CD14-positive monocyte (primary cell): ENCODE results near the gene CFAP299. TPM values are rescaled to one million over a fixed set of nuclear protein-coding genes. Genes with fewer than 3 reads are reported as not detected.

Experiments used
- DNase-seq, 3 donors: peaks; one replicate each; pipeline ENCODE4 v3.0.0-alpha.2; 2011 to 2022
- H2AFZ ChIP-seq: 2 replicates; pipeline ENCODE4 v1.6.0; 2012; ENCODE audit warnings: mild to moderate bottlenecking, low read depth, low read length, inconsistent platforms; ENCODE audit not compliant: insufficient read depth, poor library complexity, severe bottlenecking
- H3K27ac ChIP-seq, 2 donors: 1 replicate in 1 of 2; 2 replicates in 1 of 2; pipeline ENCODE4 v1.5.1; 2012 to 2013; ENCODE audit warnings: low read length in 2 of 2, control low read depth in 1 of 2, inconsistent platforms in 1 of 2, low read depth in 1 of 2, mild to moderate bottlenecking in 1 of 2
- H3K27me3 ChIP-seq, 2 donors: one replicate each; pipeline versions ENCODE4 v1.6.0 to v1.6.1; 2011 to 2013; ENCODE audit warnings: low read length in 2 of 2; ENCODE audit not compliant: control insufficient read depth in 2 of 2, insufficient read depth in 2 of 2
- H3K36me3 ChIP-seq, 2 donors: replicated peaks in 1 of 2; 1 replicate in 1 of 2; 2 replicates in 1 of 2; pipeline versions ENCODE4 v1.5.1 to v1.6.1; 2012 to 2013; ENCODE audit warnings: low read length in 2 of 2, control low read depth in 1 of 2, inconsistent platforms in 1 of 2, mild to moderate bottlenecking in 1 of 2; ENCODE audit not compliant: insufficient read depth in 2 of 2, control insufficient read depth in 1 of 2
- H3K4me1 ChIP-seq, 2 donors: 1 replicate in 1 of 2; 2 replicates in 1 of 2; pipeline versions ENCODE4 v1.5.1 to v1.6.1; 2012 to 2013; ENCODE audit warnings: low read length in 2 of 2, control low read depth in 1 of 2, inconsistent platforms in 1 of 2, mild to moderate bottlenecking in 1 of 2, moderate library complexity in 1 of 2; ENCODE audit not compliant: insufficient read depth in 2 of 2, control insufficient read depth in 1 of 2
- H3K4me2 ChIP-seq: replicated peaks from 2 replicates; pipeline ENCODE3; 2012; ENCODE audit warnings: low read length, moderate library complexity, mild to moderate bottlenecking; ENCODE audit not compliant: poor library complexity, severe bottlenecking; ENCODE audit errors: extremely low read depth
- H3K4me3 ChIP-seq, 3 experiments: fragments of 200-600 bp in 1 of 3; sonication (generic) in 1 of 3; replicated peaks in 1 of 3; 1 replicate in 2 of 3; 2 replicates in 1 of 3; pipeline ENCODE4 v1.5.1; 2011 to 2013; ENCODE audit warnings: low read length in 3 of 3, mild to moderate bottlenecking in 3 of 3, control low read depth in 2 of 3, low read depth in 2 of 3, inconsistent platforms in 1 of 3, moderate library complexity in 1 of 3
- H3K79me2 ChIP-seq: 2 replicates; pipeline ENCODE4 v1.6.0; 2012; ENCODE audit warnings: mild to moderate bottlenecking, control low read depth, inconsistent platforms, low read length, moderate library complexity; ENCODE audit not compliant: insufficient read depth
- H3K9ac ChIP-seq: 2 replicates; pipeline ENCODE4 v1.6.0; 2017; ENCODE audit warnings: low read length, mild to moderate bottlenecking; ENCODE audit not compliant: insufficient read depth, poor library complexity, severe bottlenecking
- H3K9me3 ChIP-seq, 2 donors: replicated peaks in 1 of 2; 1 replicate in 1 of 2; 2 replicates in 1 of 2; pipeline versions ENCODE4 v1.5.1 to v1.6.1; 2012 to 2013; ENCODE audit warnings: low read length in 2 of 2, control low read depth in 1 of 2; ENCODE audit not compliant: control insufficient read depth in 1 of 2, insufficient read depth in 1 of 2
- H4K20me1 ChIP-seq: 2 replicates; pipeline ENCODE4 v1.6.0; 2012; ENCODE audit warnings: mild to moderate bottlenecking, low read length, control low read depth, moderate library complexity; ENCODE audit not compliant: insufficient read depth
- H3K27ac Mint-ChIP-seq, 7 donors: one replicate each; pipeline ENCODE4 v1.8.0; 2020; ENCODE audit warnings: mild to moderate bottlenecking in 7 of 7, mixed read lengths in 7 of 7, moderate library complexity in 6 of 7, inconsistent platforms in 2 of 7
- H3K27me3 Mint-ChIP-seq, 3 donors: one replicate each; pipeline ENCODE4 v1.8.0; 2021 to 2022; ENCODE audit warnings: low read depth in 3 of 3, mild to moderate bottlenecking in 3 of 3, mixed read lengths in 3 of 3, moderate library complexity in 3 of 3, inconsistent platforms in 1 of 3
- H3K36me3 Mint-ChIP-seq, 2 donors: one replicate each; pipeline ENCODE4 v1.8.0; 2020; ENCODE audit warnings: mixed read lengths in 2 of 2, inconsistent platforms in 1 of 2, mild to moderate bottlenecking in 1 of 2
- H3K4me1 Mint-ChIP-seq: one replicate; pipeline ENCODE4 v1.8.0; 2020; ENCODE audit warnings: mild to moderate bottlenecking, mixed read lengths
- H3K4me3 Mint-ChIP-seq, 2 donors: one replicate each; pipeline ENCODE4 v1.8.0; 2020; ENCODE audit warnings: mild to moderate bottlenecking in 2 of 2, mixed read lengths in 2 of 2, moderate library complexity in 1 of 2
- H3K9me3 Mint-ChIP-seq, 7 donors: one replicate each; pipeline ENCODE4 v1.8.0; 2020 to 2022; ENCODE audit warnings: mixed read lengths in 7 of 7, mild to moderate bottlenecking in 6 of 7, moderate library complexity in 6 of 7, inconsistent platforms in 2 of 7
- CTCF ChIP-seq: fragments of 200-600 bp; IDR thresholded peaks from one replicate; pipeline ENCODE4 v1.8.0; 2022; ENCODE audit warnings: antibody characterized with exemption, mild to moderate bottlenecking
- WGBS: methylation state at CpG from one replicate; pipeline ENCODE4 v1.1.5; 2013; ENCODE audit warnings: missing lambda C conversion rate; ENCODE audit not compliant: insufficient coverage; 5-methylcytosine and 5-hydroxymethylcytosine counted together
- intact Hi-C, 2 donors: fragments of 100-400 bp; cut with micrococcal nuclease; formaldehyde crosslinking; loops; one replicate each; pipeline versions ENCODE4 v1.15.0 to v1.15.1; 2023
- polyA plus RNA-seq, 3 donors: library from polyadenylated mRNA; depleted of rRNA in 1 of 3; unstranded in 2 of 3; stranded (reverse) in 1 of 3; fragments of 300-500 nt in 2 of 3; fragments of >200 nt in 1 of 3; fragmentation: Illumina TruSeq in 2 of 3; gene quantifications; 1 replicate in 2 of 3; 2 replicates in 1 of 3; pipeline ENCODE4 v1.2.3, GENCODE V29; 2012 to 2021

Gene CFAP299
- polyA plus RNA-seq, 3 donors = not detected

DNA sequence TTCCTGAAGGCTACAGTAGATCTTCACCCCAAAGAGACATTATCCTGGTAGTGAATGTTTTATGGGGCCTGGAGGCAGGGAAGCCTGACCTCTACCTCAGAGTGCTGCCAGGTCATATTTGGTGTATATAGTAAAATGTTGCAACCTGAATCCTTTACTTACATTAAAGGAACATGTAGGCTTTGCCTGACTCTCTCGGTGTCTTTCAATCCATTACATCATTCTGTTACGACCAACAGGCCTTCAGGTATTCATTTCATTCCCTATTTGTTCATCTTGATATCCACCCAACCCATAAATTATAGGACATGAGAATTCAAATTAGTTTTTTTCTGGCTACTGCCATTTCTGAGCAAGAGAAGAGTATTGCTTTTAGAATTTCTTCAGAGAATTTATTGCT lies 116.5 kb downstream of the CFAP299 start:
- no peak overlapping the region for H3K27ac ChIP-seq
- no peaks in the 10 kb centered on the region for H3K36me3 ChIP-seq
- DNase-seq = no peak
- Mint-ChIP-seq H3K4me1 (no peaks in the 10 kb centered on the region), H3K27me3 (peaks cover 0 to 2% (median 0%) of the 10 kb centered on the region in 3 donors), H3K27ac (no peak overlapping the region), H3K9me3 (peaks cover 0 to 8% (median 5%) of the 10 kb centered on the region in 7 donors), H3K36me3 (no peaks in the 10 kb centered on the region), H3K4me3 (no peak overlapping the region)
- no peaks in the 10 kb centered on the region for H3K4me1 ChIP-seq
- no peaks in the 10 kb centered on the region for H4K20me1 ChIP-seq
- no peak overlapping the region for H3K9ac ChIP-seq
- H2AFZ ChIP-seq = no peak overlapping the region
- no CpG with 5 or more reads among the region's 2 CpGs for WGBS
- no peaks in the 10 kb centered on the region for H3K9me3 ChIP-seq
- no peaks in the 10 kb centered on the region for H3K27me3 ChIP-seq
- H3K79me2 ChIP-seq = no peaks in the 10 kb centered on the region
- no peak for TF ChIP-seq CTCF
- no peak overlapping the region for H3K4me2 ChIP-seq
- no peak overlapping the region for H3K4me3 ChIP-seq
- intact Hi-C loops = no loop called here

DNA sequence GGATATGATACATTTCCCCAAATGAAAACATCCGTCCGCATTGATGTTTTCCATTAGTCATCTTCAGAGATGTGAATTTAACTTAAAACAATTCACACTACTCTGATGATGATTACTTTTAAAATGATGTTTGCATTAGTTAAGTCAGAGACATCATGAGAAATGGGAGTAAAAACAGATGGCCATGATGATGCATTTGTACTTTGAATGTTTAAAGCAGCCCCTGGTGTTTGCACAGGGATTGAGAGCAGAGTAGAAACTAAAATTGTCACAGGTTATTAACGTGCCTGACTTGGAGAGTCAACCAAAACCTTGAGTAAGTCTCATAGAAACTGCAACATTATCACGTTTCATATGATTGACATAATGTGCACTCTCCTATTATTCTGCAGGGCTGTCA lies 117.2 kb downstream of the CFAP299 start:
- H3K4me1 Mint-ChIP-seq = no peaks in the 10 kb centered on the region
- WGBS = 83% methylated on average over 1 of the region's 4 CpGs

More for the DNA sequence above, 117.2 kb downstream of the CFAP299 start:
- intact Hi-C loops = no loop called here
- Histone ChIP-seq H3K79me2 (no peaks in the 10 kb centered on the region), H3K36me3 (no peaks in the 10 kb centered on the region), H3K9me3 (no peaks in the 10 kb centered on the region), H3K27me3 (no peaks in the 10 kb centered on the region), H4K20me1 (no peaks in the 10 kb centered on the region), H3K27ac (no peak overlapping the region), H3K9ac (no peak overlapping the region), H2AFZ (no peak overlapping the region), H3K4me2 (no peak overlapping the region), H3K4me3 (no peak overlapping the region), H3K4me1 (no peaks in the 10 kb centered on the region)
- Mint-ChIP-seq H3K27me3 (peaks cover 0 to 2% (median 0%) of the 10 kb centered on the region in 3 donors), H3K4me3 (no peak overlapping the region), H3K27ac (no peak overlapping the region), H3K36me3 (no peaks in the 10 kb centered on the region), H3K9me3 (peaks cover 0 to 6% (median 2%) of the 10 kb centered on the region in 7 donors)
- DNase-seq = no peak
- no peak for TF ChIP-seq CTCF
